OCI-LY7 (cell line): ENCODE results near the gene NCS1. TPM values are rescaled to one million over a fixed set of nuclear protein-coding genes. Genes with fewer than 3 reads are reported as not detected.

Source experiments
- BruUV-seq: library from RNA; stranded (reverse); fragments of 400-500 nt; replicated peaks from 2 replicates; lab custom pipeline; 2021; lab: Mats Ljungman, UMichigan
- CTCF ChIA-PET: fragments of 300-600 bp; sonication (Branson Sonifier 250); formaldehyde crosslinking; loops from one replicate; lab custom pipeline; 2022; ENCODE audit warnings: antibody characterized with exemption; ENCODE audit not compliant: unreplicated experiment; lab: Charles Lee
- POLR2A ChIA-PET: fragments of 300-600 bp; sonication (Branson Sonifier 250); formaldehyde crosslinking; loops from one replicate; lab custom pipeline; 2022; ENCODE audit warnings: antibody characterized with exemption; lab: Charles Lee
- DNase-seq: peaks from one replicate; pipeline ENCODE4 v3.0.0-alpha.2; 2015; ENCODE audit warnings: low spot score
- H2AFZ ChIP-seq: fragments of 200-600 bp; sonication (generic), shearing (Covaris generic); 2 replicates; pipeline ENCODE4 v1.6.1; 2014; ENCODE audit warnings: mild to moderate bottlenecking, antibody characterized with exemption, low read length, moderate library complexity
- H3K27ac ChIP-seq: fragments of 200-600 bp; sonication (generic); 2 replicates; pipeline ENCODE4 v1.5.1; 2014; ENCODE audit warnings: mixed run types, low read depth, mild to moderate bottlenecking, moderate library complexity, low read length, inconsistent platforms; ENCODE audit not compliant: poor library complexity, severe bottlenecking
- H3K36me3 ChIP-seq: fragments of 200-600 bp; sonication (generic); 2 replicates; pipeline ENCODE4 v1.6.1; 2014; ENCODE audit warnings: mild to moderate bottlenecking, antibody characterized with exemption, low read length, moderate library complexity, mixed read lengths; ENCODE audit not compliant: insufficient read depth
- H3K4me1 ChIP-seq: fragments of 200-600 bp; sonication (generic); 2 replicates; pipeline ENCODE4 v1.5.1; 2014; ENCODE audit warnings: mild to moderate bottlenecking, low read length; ENCODE audit not compliant: insufficient read depth, poor library complexity, severe bottlenecking
- H3K4me2 ChIP-seq: fragments of 200-600 bp; sonication (generic); 2 replicates; pipeline ENCODE4 v1.6.1; 2014; ENCODE audit warnings: mild to moderate bottlenecking, low read length
- H3K4me3 ChIP-seq: fragments of 200-600 bp; sonication (generic); 2 replicates; pipeline ENCODE4 v1.5.1; 2014; ENCODE audit warnings: mild to moderate bottlenecking, low read depth, low read length; ENCODE audit not compliant: poor library complexity, severe bottlenecking
- H3K79me2 ChIP-seq: fragments of 200-600 bp; sonication (generic); 2 replicates; pipeline ENCODE4 v1.6.1; 2016; ENCODE audit warnings: low read depth, mild to moderate bottlenecking, low read length, moderate library complexity, mixed read lengths; ENCODE audit not compliant: insufficient read depth
- H3K9me2 ChIP-seq: fragments of 200-600 bp; sonication (generic); 2 replicates; pipeline ENCODE4 v1.6.1; 2016; ENCODE audit warnings: mild to moderate bottlenecking, low read length, mixed read lengths; ENCODE audit not compliant: insufficient read depth
- H3K9me3 ChIP-seq: fragments of 200-600 bp; sonication (generic); 2 replicates; pipeline ENCODE4 v1.6.1; 2014; ENCODE audit warnings: mild to moderate bottlenecking, mixed run types, low read length, mixed read lengths
- H4K20me1 ChIP-seq: fragments of 200-600 bp; sonication (generic); 2 replicates; pipeline ENCODE4 v1.6.1; 2014; ENCODE audit warnings: mild to moderate bottlenecking, antibody characterized with exemption, low read length, moderate library complexity, mixed read lengths; ENCODE audit not compliant: insufficient read depth
- EZH2phosphoT487 ChIP-seq: fragments of 200-600 bp; sonication (generic); IDR thresholded peaks from 2 replicates; pipeline ENCODE4 v1.6.1; 2018; ENCODE audit warnings: low read depth, borderline replicate concordance, mild to moderate bottlenecking, mixed run types, antibody characterized with exemption, low read length, moderate library complexity, mixed read lengths
- intact Hi-C: fragments of 100-400 bp; cut with micrococcal nuclease; formaldehyde crosslinking; loops from one replicate; pipeline ENCODE4 v1.10.0; 2022; ENCODE audit not compliant: unreplicated experiment
- total RNA-seq, 2 experiments: library from RNA; depleted of rRNA in 1 of 2; stranded (reverse); fragments of >200 nt in 1 of 2; shearing (Covaris generic) in 1 of 2; gene quantifications; 2 replicates each; pipeline ENCODE4 v1.2.3, GENCODE V29; 2014 to 2022
- TF ChIP-seq, protein P1 (sequence below): fragments of 200-600 bp; sonication (generic); conservative IDR thresholded peaks from 2 replicates; pipeline ENCODE4 v1.5.1; 2014; ENCODE audit warnings: mild to moderate bottlenecking, antibody characterized with exemption, low read length, moderate library complexity, mixed read lengths

Gene NCS1
- total RNA-seq, 2 experiments from 2014 or later, result not detected

- no peak overlapping the region for H3K27ac ChIP-seq
- H3K4me1 ChIP-seq, result peaks cover 20% of the 10 kb centered on the region
- CTCF ChIA-PET, result no interaction called here
- H2AFZ ChIP-seq, result no peak overlapping the region
- POLR2A ChIA-PET, result no interaction called here
- no peaks in the 10 kb centered on the region for H3K9me2 ChIP-seq
- TF ChIP-seq, protein P1, sequence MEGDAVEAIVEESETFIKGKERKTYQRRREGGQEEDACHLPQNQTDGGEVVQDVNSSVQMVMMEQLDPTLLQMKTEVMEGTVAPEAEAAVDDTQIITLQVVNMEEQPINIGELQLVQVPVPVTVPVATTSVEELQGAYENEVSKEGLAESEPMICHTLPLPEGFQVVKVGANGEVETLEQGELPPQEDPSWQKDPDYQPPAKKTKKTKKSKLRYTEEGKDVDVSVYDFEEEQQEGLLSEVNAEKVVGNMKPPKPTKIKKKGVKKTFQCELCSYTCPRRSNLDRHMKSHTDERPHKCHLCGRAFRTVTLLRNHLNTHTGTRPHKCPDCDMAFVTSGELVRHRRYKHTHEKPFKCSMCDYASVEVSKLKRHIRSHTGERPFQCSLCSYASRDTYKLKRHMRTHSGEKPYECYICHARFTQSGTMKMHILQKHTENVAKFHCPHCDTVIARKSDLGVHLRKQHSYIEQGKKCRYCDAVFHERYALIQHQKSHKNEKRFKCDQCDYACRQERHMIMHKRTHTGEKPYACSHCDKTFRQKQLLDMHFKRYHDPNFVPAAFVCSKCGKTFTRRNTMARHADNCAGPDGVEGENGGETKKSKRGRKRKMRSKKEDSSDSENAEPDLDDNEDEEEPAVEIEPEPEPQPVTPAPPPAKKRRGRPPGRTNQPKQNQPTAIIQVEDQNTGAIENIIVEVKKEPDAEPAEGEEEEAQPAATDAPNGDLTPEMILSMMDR, result no peak
- TF ChIP-seq EZH2phosphoT487, result no peak
- no peaks in the 10 kb centered on the region for H3K36me3 ChIP-seq
- DNase-seq, result no peak
- no peak overlapping the region for H3K4me3 ChIP-seq
- H3K4me2 ChIP-seq, result no peak overlapping the region
- no peaks in the 10 kb centered on the region for H4K20me1 ChIP-seq
- BruUV-seq, result no TSS peak
- H3K79me2 ChIP-seq, result no peaks in the 10 kb centered on the region
- no peaks in the 10 kb centered on the region for H3K9me3 ChIP-seq
- intact Hi-C loops, result no loop called here
Measured at GRCh38 chr9:130237763-130238524, 65.7 kb downstream of the NCS1 start.

DNA sequence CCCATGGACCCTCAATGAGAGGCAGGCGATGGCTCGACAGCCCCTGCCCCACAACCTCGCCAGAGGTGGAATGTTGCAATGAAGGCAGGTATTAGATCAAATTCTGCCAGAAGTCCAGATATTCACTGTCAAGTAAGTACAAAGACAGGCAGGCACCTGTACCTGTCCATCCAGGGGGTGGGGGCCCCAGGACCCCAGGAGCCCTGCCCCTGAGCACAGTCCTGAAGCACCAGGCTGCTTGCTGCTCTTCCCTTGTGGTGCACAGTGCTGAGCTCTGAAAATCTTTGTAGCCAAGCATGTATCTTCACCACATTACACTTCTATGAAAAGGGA lies 67.1 kb downstream of the NCS1 start:
- H3K9me3 ChIP-seq, result no peaks in the 10 kb centered on the region
- H4K20me1 ChIP-seq, result no peaks in the 10 kb centered on the region
- no TSS peak for BruUV-seq
- TF ChIP-seq EZH2phosphoT487, result no peak
- TF ChIP-seq, protein P1, result no peak
- H3K4me3 ChIP-seq, result no peak overlapping the region
- H3K9me2 ChIP-seq, result no peaks in the 10 kb centered on the region
- H3K79me2 ChIP-seq, result no peaks in the 10 kb centered on the region
- no peak for DNase-seq
- intact Hi-C loops, result no loop called here
- CTCF ChIA-PET, result interaction anchor here (1.6 kb wide), 1 partner anchor 131 kb away, joined by 5 read pairs; no protein-coding TSS in a partner anchor
- H3K4me1 ChIP-seq, result peaks cover 22% of the 10 kb centered on the region
- H3K36me3 ChIP-seq, result no peaks in the 10 kb centered on the region
- POLR2A ChIA-PET, result no interaction called here
- H3K4me2 ChIP-seq, result no peak overlapping the region
- H3K27ac ChIP-seq, result no peak overlapping the region
- peak overlapping the region; percentile 71; the same call in 1 of the 2 replicates for H2AFZ ChIP-seq

DNA sequence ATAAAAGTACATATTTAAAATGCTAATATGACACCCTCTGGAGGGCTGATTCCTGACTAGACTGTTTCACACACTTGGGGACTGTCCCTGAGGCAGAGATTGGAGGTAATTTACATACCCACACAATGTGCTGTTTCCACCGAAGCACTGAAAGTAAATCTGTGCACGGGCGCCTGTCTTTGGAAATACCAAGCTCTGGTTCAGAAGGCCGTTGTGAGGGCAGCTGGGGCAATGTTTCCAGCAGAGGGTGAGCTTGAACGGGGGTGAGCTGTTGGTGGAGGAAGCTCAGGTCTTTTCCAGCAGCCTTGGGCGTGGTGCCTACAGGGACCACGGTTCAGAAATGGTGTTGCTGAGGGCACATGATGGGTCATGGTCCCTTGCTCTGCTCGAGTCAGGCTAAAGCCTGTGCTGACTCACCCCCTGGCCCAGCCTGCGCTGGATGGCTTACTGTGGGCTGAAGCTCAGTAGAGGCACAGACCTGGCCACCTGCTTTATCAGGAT lies 67.6 kb downstream of the NCS1 start:
- POLR2A ChIA-PET, result no interaction called here
- Histone ChIP-seq H3K79me2 (no peaks in the 10 kb centered on the region), H3K4me2 (no peak overlapping the region), H3K27ac (no peak overlapping the region), H3K4me3 (no peak overlapping the region), H3K9me3 (no peaks in the 10 kb centered on the region), H3K4me1 (peaks cover 22% of the 10 kb centered on the region), H3K9me2 (no peaks in the 10 kb centered on the region), H4K20me1 (no peaks in the 10 kb centered on the region), H3K36me3 (no peaks in the 10 kb centered on the region), H2AFZ (peak overlapping the region; percentile 71)
- no peak for DNase-seq
- no peak for TF ChIP-seq EZH2phosphoT487
- TF ChIP-seq, protein P1, result no peak
- BruUV-seq, result no TSS peak
- CTCF ChIA-PET, result interaction anchor here (1.6 kb wide), 1 partner anchor 132 kb away, joined by 5 read pairs; no protein-coding TSS in a partner anchor
- intact Hi-C loops, result loop anchor here (2.0 kb wide), 1 partner anchor 355 kb away; no protein-coding TSS in a partner anchor
